A549 (cell line): ENCODE data around the gene DCTN3.

Source experiments
- EP300 ChIP-seq, 2 experiments: fragments of >200 bp; sonication (Bioruptor Twin); formaldehyde crosslinking; IDR thresholded peaks; 2 replicates in 1 of 2; 3 replicates in 1 of 2; pipeline ENCODE4 v1.6.1; 2016 to 2017
- HOXA7 ChIP-seq: fragments of 250-450 bp; sonication (Bioruptor Pico); IDR thresholded peaks from 2 replicates; pipeline ENCODE4 v1.5.0; 2020; ENCODE audit warnings: mild to moderate bottlenecking, moderate library complexity
- NPAS2 ChIP-seq: fragments of 250-450 bp; sonication (Bioruptor Pico); IDR thresholded peaks from 2 replicates; pipeline ENCODE4 v1.8.0; 2022; ENCODE audit warnings: mild to moderate bottlenecking, moderate library complexity, borderline replicate concordance
- POLR2A ChIP-seq: IDR thresholded peaks from 2 replicates; pipeline ENCODE4 v1.6.1; 2012; ENCODE audit warnings: mild to moderate bottlenecking, low read length
- TF ChIP-seq, protein P1 (sequence below): fragments of >200 bp; sonication (Bioruptor Twin); formaldehyde crosslinking; IDR thresholded peaks from 3 replicates; pipeline ENCODE4 v1.5.1; 2016
- TF ChIP-seq, protein P2 (sequence below): fragments of 200-600 bp; sonication (generic); IDR thresholded peaks from 2 replicates; pipeline ENCODE4 v1.6.1; 2016; ENCODE audit warnings: antibody characterized with exemption, mild to moderate bottlenecking, moderate library complexity

DNA sequence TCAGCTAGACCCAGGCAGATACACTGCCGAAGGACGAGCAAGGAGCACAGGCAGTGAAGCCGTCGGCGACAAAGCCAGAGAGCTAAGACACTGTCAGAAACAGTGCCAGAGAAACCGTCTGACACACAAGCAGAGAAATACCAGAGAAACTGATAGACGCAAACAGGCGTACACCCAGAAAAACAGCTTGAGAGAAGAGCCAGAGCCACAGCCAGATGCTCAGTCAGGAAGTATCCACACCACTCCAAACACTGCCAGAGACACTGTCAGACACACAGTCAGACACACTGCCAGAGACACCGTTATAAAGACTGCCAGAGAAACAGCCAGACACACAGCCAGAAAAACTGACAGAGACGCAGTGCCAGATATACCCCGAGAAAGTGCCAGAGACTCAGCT lies 49.9 kb downstream of the DCTN3 start:
- TF ChIP-seq, protein P1, sequence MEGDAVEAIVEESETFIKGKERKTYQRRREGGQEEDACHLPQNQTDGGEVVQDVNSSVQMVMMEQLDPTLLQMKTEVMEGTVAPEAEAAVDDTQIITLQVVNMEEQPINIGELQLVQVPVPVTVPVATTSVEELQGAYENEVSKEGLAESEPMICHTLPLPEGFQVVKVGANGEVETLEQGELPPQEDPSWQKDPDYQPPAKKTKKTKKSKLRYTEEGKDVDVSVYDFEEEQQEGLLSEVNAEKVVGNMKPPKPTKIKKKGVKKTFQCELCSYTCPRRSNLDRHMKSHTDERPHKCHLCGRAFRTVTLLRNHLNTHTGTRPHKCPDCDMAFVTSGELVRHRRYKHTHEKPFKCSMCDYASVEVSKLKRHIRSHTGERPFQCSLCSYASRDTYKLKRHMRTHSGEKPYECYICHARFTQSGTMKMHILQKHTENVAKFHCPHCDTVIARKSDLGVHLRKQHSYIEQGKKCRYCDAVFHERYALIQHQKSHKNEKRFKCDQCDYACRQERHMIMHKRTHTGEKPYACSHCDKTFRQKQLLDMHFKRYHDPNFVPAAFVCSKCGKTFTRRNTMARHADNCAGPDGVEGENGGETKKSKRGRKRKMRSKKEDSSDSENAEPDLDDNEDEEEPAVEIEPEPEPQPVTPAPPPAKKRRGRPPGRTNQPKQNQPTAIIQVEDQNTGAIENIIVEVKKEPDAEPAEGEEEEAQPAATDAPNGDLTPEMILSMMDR: no peak
- no peak for TF ChIP-seq EP300 (IDR thresholded peaks at IDR 0.05)
- TF ChIP-seq, protein P2, sequence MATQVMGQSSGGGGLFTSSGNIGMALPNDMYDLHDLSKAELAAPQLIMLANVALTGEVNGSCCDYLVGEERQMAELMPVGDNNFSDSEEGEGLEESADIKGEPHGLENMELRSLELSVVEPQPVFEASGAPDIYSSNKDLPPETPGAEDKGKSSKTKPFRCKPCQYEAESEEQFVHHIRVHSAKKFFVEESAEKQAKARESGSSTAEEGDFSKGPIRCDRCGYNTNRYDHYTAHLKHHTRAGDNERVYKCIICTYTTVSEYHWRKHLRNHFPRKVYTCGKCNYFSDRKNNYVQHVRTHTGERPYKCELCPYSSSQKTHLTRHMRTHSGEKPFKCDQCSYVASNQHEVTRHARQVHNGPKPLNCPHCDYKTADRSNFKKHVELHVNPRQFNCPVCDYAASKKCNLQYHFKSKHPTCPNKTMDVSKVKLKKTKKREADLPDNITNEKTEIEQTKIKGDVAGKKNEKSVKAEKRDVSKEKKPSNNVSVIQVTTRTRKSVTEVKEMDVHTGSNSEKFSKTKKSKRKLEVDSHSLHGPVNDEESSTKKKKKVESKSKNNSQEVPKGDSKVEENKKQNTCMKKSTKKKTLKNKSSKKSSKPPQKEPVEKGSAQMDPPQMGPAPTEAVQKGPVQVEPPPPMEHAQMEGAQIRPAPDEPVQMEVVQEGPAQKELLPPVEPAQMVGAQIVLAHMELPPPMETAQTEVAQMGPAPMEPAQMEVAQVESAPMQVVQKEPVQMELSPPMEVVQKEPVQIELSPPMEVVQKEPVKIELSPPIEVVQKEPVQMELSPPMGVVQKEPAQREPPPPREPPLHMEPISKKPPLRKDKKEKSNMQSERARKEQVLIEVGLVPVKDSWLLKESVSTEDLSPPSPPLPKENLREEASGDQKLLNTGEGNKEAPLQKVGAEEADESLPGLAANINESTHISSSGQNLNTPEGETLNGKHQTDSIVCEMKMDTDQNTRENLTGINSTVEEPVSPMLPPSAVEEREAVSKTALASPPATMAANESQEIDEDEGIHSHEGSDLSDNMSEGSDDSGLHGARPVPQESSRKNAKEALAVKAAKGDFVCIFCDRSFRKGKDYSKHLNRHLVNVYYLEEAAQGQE: no peak
- TF ChIP-seq HOXA7 (CRISPR knock-in tag): no peak
- TF ChIP-seq POLR2A: no peak
- TF ChIP-seq NPAS2: no peak
